MM.1S (cell line): Measurements from ENCODE around the gene GALM.

Experiments used
- EZH2phosphoT487 ChIP-seq: fragments of 300-600 bp; sonication (generic); IDR thresholded peaks from 2 replicates; pipeline ENCODE4 v1.6.1; 2018; ENCODE audit warnings: antibody characterized with exemption, low read length
- TF ChIP-seq, protein P1 (sequence below): fragments of 300-600 bp; sonication (generic); IDR thresholded peaks from 2 replicates; pipeline ENCODE4 v1.5.1; 2016; ENCODE audit warnings: antibody characterized with exemption, low read length, mixed read lengths

DNA sequence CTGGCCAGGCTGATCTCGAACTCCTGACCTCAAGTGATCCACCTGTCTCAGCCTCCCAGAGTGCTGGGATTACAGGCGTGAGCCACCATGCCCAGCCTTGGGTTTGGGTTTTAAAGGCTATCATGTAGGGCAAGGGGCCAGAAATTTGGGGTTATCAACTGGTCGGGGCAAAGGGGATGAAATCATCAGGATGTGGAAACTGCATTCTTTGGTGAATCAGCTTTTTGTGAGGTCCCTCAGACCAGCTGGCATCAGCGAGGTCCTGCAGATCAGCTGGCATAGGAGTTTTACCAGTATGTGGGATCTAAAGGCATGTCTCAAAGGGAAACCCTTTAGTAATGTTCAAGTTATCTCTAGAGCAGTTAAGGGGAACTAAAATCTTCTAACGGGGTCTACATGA, 105.7 kb downstream of the GALM start:
- TF ChIP-seq EZH2phosphoT487, result no peak
- TF ChIP-seq, protein P1, sequence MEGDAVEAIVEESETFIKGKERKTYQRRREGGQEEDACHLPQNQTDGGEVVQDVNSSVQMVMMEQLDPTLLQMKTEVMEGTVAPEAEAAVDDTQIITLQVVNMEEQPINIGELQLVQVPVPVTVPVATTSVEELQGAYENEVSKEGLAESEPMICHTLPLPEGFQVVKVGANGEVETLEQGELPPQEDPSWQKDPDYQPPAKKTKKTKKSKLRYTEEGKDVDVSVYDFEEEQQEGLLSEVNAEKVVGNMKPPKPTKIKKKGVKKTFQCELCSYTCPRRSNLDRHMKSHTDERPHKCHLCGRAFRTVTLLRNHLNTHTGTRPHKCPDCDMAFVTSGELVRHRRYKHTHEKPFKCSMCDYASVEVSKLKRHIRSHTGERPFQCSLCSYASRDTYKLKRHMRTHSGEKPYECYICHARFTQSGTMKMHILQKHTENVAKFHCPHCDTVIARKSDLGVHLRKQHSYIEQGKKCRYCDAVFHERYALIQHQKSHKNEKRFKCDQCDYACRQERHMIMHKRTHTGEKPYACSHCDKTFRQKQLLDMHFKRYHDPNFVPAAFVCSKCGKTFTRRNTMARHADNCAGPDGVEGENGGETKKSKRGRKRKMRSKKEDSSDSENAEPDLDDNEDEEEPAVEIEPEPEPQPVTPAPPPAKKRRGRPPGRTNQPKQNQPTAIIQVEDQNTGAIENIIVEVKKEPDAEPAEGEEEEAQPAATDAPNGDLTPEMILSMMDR, result no peak
